ENCODE data around the gene PACS2.
"Not testable (repeated sequence)": the region's sequence is repeated elsewhere in the genome, so short reads cannot be mapped to it uniquely, and the experiment has no call there.

PACS2 gene

GRCh38 chr14:105324871-105325270 lies 10.3 kb downstream of the PACS2 start:
- no peak overlapping the region for H3K4me3 ChIP-seq (replicated peaks; ENCODE audit: low read depth, low read length)
- TF ChIP-seq, protein P1, sequence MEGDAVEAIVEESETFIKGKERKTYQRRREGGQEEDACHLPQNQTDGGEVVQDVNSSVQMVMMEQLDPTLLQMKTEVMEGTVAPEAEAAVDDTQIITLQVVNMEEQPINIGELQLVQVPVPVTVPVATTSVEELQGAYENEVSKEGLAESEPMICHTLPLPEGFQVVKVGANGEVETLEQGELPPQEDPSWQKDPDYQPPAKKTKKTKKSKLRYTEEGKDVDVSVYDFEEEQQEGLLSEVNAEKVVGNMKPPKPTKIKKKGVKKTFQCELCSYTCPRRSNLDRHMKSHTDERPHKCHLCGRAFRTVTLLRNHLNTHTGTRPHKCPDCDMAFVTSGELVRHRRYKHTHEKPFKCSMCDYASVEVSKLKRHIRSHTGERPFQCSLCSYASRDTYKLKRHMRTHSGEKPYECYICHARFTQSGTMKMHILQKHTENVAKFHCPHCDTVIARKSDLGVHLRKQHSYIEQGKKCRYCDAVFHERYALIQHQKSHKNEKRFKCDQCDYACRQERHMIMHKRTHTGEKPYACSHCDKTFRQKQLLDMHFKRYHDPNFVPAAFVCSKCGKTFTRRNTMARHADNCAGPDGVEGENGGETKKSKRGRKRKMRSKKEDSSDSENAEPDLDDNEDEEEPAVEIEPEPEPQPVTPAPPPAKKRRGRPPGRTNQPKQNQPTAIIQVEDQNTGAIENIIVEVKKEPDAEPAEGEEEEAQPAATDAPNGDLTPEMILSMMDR (IDR thresholded peaks at IDR 0.05; ENCODE audit: low read depth, low read length, missing control alignments) = no peak
- no peak for DNase-seq (ENCODE audit: extremely low read depth, low read depth)

GRCh38 chr14:105325303-105325702 lies 10.8 kb downstream of the PACS2 start:
- DNase-seq (ENCODE audit: extremely low read depth, low read depth) = no peak
- TF ChIP-seq, protein P1 (IDR thresholded peaks at IDR 0.05; ENCODE audit: low read depth, low read length, missing control alignments) = no peak
- H3K4me3 ChIP-seq (replicated peaks; ENCODE audit: low read depth, low read length) = no peak overlapping the region

GRCh38 chr14:105325716-105326567 lies 11.4 kb downstream of the PACS2 start:
- H3K4me3 ChIP-seq (replicated peaks; ENCODE audit: low read depth, low read length) = no peak overlapping the region
- TF ChIP-seq, protein P1 (IDR thresholded peaks at IDR 0.05; ENCODE audit: low read depth, low read length, missing control alignments) = no peak
- DNase-seq (ENCODE audit: extremely low read depth, low read depth) = no peak

GRCh38 chr14:105326568-105326867 lies 12.0 kb downstream of the PACS2 start:
- DNase-seq (ENCODE audit: extremely low read depth, low read depth) = no peak
- TF ChIP-seq, protein P1 (IDR thresholded peaks at IDR 0.05; ENCODE audit: low read depth, low read length, missing control alignments) = no peak
- no peak overlapping the region for H3K4me3 ChIP-seq (replicated peaks; ENCODE audit: low read depth, low read length)

GRCh38 chr14:105326891-105327694 lies 12.5 kb downstream of the PACS2 start:
- TF ChIP-seq, protein P1 (IDR thresholded peaks at IDR 0.05; ENCODE audit: low read depth, low read length, missing control alignments) = no peak
- no peak overlapping the region for H3K4me3 ChIP-seq (replicated peaks; ENCODE audit: low read depth, low read length)
- DNase-seq (ENCODE audit: extremely low read depth, low read depth) = no peak

GRCh38 chr14:105327695-105328045 lies 13.1 kb downstream of the PACS2 start:
- DNase-seq (ENCODE audit: extremely low read depth, low read depth); H3K4me3 ChIP-seq (replicated peaks; ENCODE audit: low read depth, low read length): not testable (repeated sequence)

- no peak overlapping the region for H3K4me3 ChIP-seq (replicated peaks; ENCODE audit: low read depth, low read length)
- TF ChIP-seq, protein P1 (IDR thresholded peaks at IDR 0.05; ENCODE audit: low read depth, low read length, missing control alignments) = no peak
- no peak for DNase-seq (ENCODE audit: extremely low read depth, low read depth)
Observed at GRCh38 chr14:105328070-105328677, 13.6 kb downstream of the PACS2 start.
